DOHH2 (cell line): Measurements from ENCODE around the gene CTNND1.

ENCODE experiments used
- CTCF ChIP-seq: fragments of 200-600 bp; sonication (generic); IDR thresholded peaks from one replicate; pipeline ENCODE4 v1.5.1; 2014; ENCODE audit warnings: antibody characterized with exemption, mild to moderate bottlenecking, low read depth, low read length; ENCODE audit not compliant: poor library complexity, severe bottlenecking
- EZH2phosphoT487 ChIP-seq: fragments of 200-600 bp; sonication (generic); IDR thresholded peaks from 2 replicates; pipeline ENCODE4 v1.6.1; 2017; ENCODE audit warnings: borderline replicate concordance, mild to moderate bottlenecking, antibody characterized with exemption, low read length, moderate library complexity, mixed read lengths

- TF ChIP-seq CTCF (no peak), EZH2phosphoT487 (no peak)
Observed at GRCh38 chr11:57778318-57779037, 16.9 kb downstream of the CTNND1 start.
